ENCODE data around the gene SRL.

Gene SRL

GRCh38 chr16:4240624-4241023 lies 1.3 kb downstream of the SRL start:
- H3K4me3 ChIP-seq (replicated peaks; ENCODE audit: low read depth, low read length): no peak overlapping the region
- no peak for TF ChIP-seq CTCF (IDR thresholded peaks at IDR 0.05; ENCODE audit: low read depth, low read length, missing control alignments)
- DNase-seq (ENCODE audit: extremely low read depth, low read depth): no peak

GRCh38 chr16:4239682-4240175 lies 2.2 kb downstream of the SRL start:
- H3K4me3 ChIP-seq (replicated peaks; ENCODE audit: low read depth, low read length): no peak overlapping the region
- no peak for TF ChIP-seq CTCF (IDR thresholded peaks at IDR 0.05; ENCODE audit: low read depth, low read length, missing control alignments)
- DNase-seq (ENCODE audit: extremely low read depth, low read depth): no peak

GRCh38 chr16:4239020-4239419 lies 2.9 kb downstream of the SRL start:
- no peak for TF ChIP-seq CTCF (IDR thresholded peaks at IDR 0.05; ENCODE audit: low read depth, low read length, missing control alignments)
- DNase-seq (ENCODE audit: extremely low read depth, low read depth): no peak
- no peak overlapping the region for H3K4me3 ChIP-seq (replicated peaks; ENCODE audit: low read depth, low read length)

- no peak for DNase-seq (ENCODE audit: extremely low read depth, low read depth)
- TF ChIP-seq CTCF (IDR thresholded peaks at IDR 0.05; ENCODE audit: low read depth, low read length, missing control alignments): no peak
Measured at GRCh38 chr16:4233431-4233830, 8.4 kb downstream of the SRL start.

GRCh38 chr16:4232541-4233386 lies 9.1 kb downstream of the SRL start:
- DNase-seq (ENCODE audit: extremely low read depth, low read depth): no peak
- no peak overlapping the region for H3K4me3 ChIP-seq (replicated peaks; ENCODE audit: low read depth, low read length)
- TF ChIP-seq CTCF (IDR thresholded peaks at IDR 0.05; ENCODE audit: low read depth, low read length, missing control alignments): no peak

More at GRCh38 chr16:4233431-4233830, 8.4 kb downstream of the SRL start:
- H3K4me3 ChIP-seq (replicated peaks; ENCODE audit: low read depth, low read length): no peak overlapping the region

- no peak overlapping the region for H3K4me3 ChIP-seq (replicated peaks; ENCODE audit: low read depth, low read length)
- no peak for DNase-seq (ENCODE audit: extremely low read depth, low read depth)
- TF ChIP-seq CTCF (IDR thresholded peaks at IDR 0.05; ENCODE audit: low read depth, low read length, missing control alignments): no peak
Measured at GRCh38 chr16:4231886-4232285, 10.0 kb downstream of the SRL start.
